Breast epithelium (tissue), 4 donors: ENCODE results near the gene RAI1. TPM values are rescaled to one million over a fixed set of nuclear protein-coding genes. Genes with fewer than 3 reads are reported as not detected.

Experiments used
- DNase-seq, 2 donors: peaks; one replicate each; pipeline ENCODE4 v3.0.0-alpha.2; 2019; ENCODE audit warnings: low spot score in 2 of 2
- H3K27ac ChIP-seq, 2 donors: fragments of 200-600 bp; sonication (generic) in 1 of 2; one replicate each; pipeline ENCODE4 v1.5.1; 2016 to 2019; ENCODE audit warnings: mild to moderate bottlenecking in 1 of 2
- H3K27me3 ChIP-seq, 2 donors: fragments of 200-600 bp; sonication (generic) in 1 of 2; one replicate each; pipeline versions ENCODE4 v1.5.1 to v1.6.0; 2017 to 2019; ENCODE audit warnings: control low read depth in 1 of 2, mild to moderate bottlenecking in 1 of 2
- H3K36me3 ChIP-seq: fragments of 200-600 bp; one replicate; pipeline ENCODE4 v1.5.1; 2019
- H3K4me1 ChIP-seq, 2 donors: fragments of 200-600 bp; sonication (generic); one replicate each; pipeline ENCODE4 v1.5.1; 2016 to 2019; ENCODE audit warnings: control low read depth in 1 of 2
- H3K4me3 ChIP-seq, 3 donors: fragments of 200-600 bp; sonication (generic); 1 replicate in 2 of 3; 2 replicates in 1 of 3; pipeline ENCODE4 v1.5.1; 2016 to 2019; ENCODE audit warnings: mild to moderate bottlenecking in 3 of 3, moderate library complexity in 2 of 3
- H3K9me3 ChIP-seq, 2 donors: fragments of 200-600 bp; sonication (generic) in 1 of 2; one replicate each; pipeline ENCODE4 v1.5.1; 2016 to 2019; ENCODE audit warnings: control low read depth in 1 of 2
- CTCF ChIP-seq, 3 donors: fragments of 450-650 bp; IDR thresholded peaks; one replicate each; pipeline ENCODE4 v1.5.1; 2016 to 2017; ENCODE audit warnings: antibody characterized with exemption in 3 of 3, mild to moderate bottlenecking in 3 of 3, moderate library complexity in 3 of 3
- POLR2A ChIP-seq: fragments of 450-650 bp; IDR thresholded peaks from one replicate; pipeline ENCODE4 v1.6.1; 2016; ENCODE audit warnings: antibody characterized with exemption, mild to moderate bottlenecking, moderate library complexity
- POLR2AphosphoS5 ChIP-seq, 3 donors: sonication (generic); formaldehyde crosslinking; IDR thresholded peaks; one replicate each; pipeline ENCODE4 v1.6.1; 2017; ENCODE audit warnings: antibody characterized with exemption in 3 of 3
- intact Hi-C: fragments of 100-400 bp; cut with DNase I; formaldehyde crosslinking; loops from one replicate; pipeline ENCODE4 v1.15.1; 2023; ENCODE audit warnings: low total_unique reads
- total RNA-seq, 3 donors: library from RNA; depleted of rRNA; stranded (reverse); fragments of >200 nt; gene quantifications; one replicate each; pipeline ENCODE4 v1.1.0, GENCODE V29; 2016

Gene RAI1
- total RNA-seq, 3 donors from 2014 or later = 5.6 to 25.6 (median 20.6) TPM

- peaks cover 0 to 16% of the 10 kb centered on the region in 2 donors for H3K4me1 ChIP-seq
- H3K4me3 ChIP-seq = no peak overlapping the region
- DNase-seq = no peak
- no peaks in the 10 kb centered on the region for H3K27me3 ChIP-seq
- no peak for TF ChIP-seq POLR2AphosphoS5 (IDR thresholded peaks at IDR 0.05)
- no peaks in the 10 kb centered on the region for H3K36me3 ChIP-seq
- peak overlapping the region; percentile 0 to 38 for H3K27ac ChIP-seq
- no peaks in the 10 kb centered on the region for H3K9me3 ChIP-seq
- intact Hi-C loops = no loop called here
These were observed 73.7 kb downstream of the RAI1 start for GRCh38 chr17:17754719-17755686.

GRCh38 chr17:17755715-17756114 is 74.5 kb downstream of the RAI1 start:
- Histone ChIP-seq H3K4me3 (no peak overlapping the region), H3K27me3 (no peaks in the 10 kb centered on the region), H3K9me3 (no peaks in the 10 kb centered on the region), H3K4me1 (peaks cover 0 to 16% of the 10 kb centered on the region in 2 donors), H3K27ac (no peak overlapping the region), H3K36me3 (no peaks in the 10 kb centered on the region)
- no peak for TF ChIP-seq POLR2AphosphoS5 (IDR thresholded peaks at IDR 0.05)
- TF ChIP-seq POLR2A = no peak
- no peak for TF ChIP-seq CTCF (IDR thresholded peaks at IDR 0.05)
- no peak for DNase-seq
- intact Hi-C loops = no loop called here

- DNase-seq = no peak
- intact Hi-C loops = no loop called here
- TF ChIP-seq POLR2A (no peak), CTCF (IDR thresholded peaks at IDR 0.05) (no peak), POLR2AphosphoS5 (IDR thresholded peaks at IDR 0.05) (no peak)
- H3K36me3 ChIP-seq = no peaks in the 10 kb centered on the region
- no peak overlapping the region for H3K27ac ChIP-seq
- H3K4me1 ChIP-seq = peaks cover 0 to 12% of the 10 kb centered on the region in 2 donors
- H3K27me3 ChIP-seq = no peaks in the 10 kb centered on the region
- no peak overlapping the region for H3K4me3 ChIP-seq
- H3K9me3 ChIP-seq = no peaks in the 10 kb centered on the region
These were observed 76.1 kb downstream of the RAI1 start for GRCh38 chr17:17757391-17757791.

GRCh38 chr17:17757956-17758845 is 76.9 kb downstream of the RAI1 start:
- no peaks in the 10 kb centered on the region for H3K9me3 ChIP-seq
- H3K36me3 ChIP-seq = no peaks in the 10 kb centered on the region
- no peaks in the 10 kb centered on the region for H3K27me3 ChIP-seq
- no peak for DNase-seq
- no peak overlapping the region for H3K4me3 ChIP-seq
- no peak for TF ChIP-seq POLR2A
- TF ChIP-seq CTCF (IDR thresholded peaks at IDR 0.05) = no peak
- TF ChIP-seq POLR2AphosphoS5 (IDR thresholded peaks at IDR 0.05) = no peak
- intact Hi-C loops = no loop called here
- H3K27ac ChIP-seq = no peak overlapping the region
- peaks cover 0 to 6% of the 10 kb centered on the region in 2 donors for H3K4me1 ChIP-seq

- no peaks in the 10 kb centered on the region for H3K9me3 ChIP-seq
- intact Hi-C loops = no loop called here
- H3K4me1 ChIP-seq = no peaks in the 10 kb centered on the region
- DNase-seq = no peak
- H3K4me3 ChIP-seq = no peak overlapping the region
- no peak for TF ChIP-seq POLR2AphosphoS5 (IDR thresholded peaks at IDR 0.05)
- no peak for TF ChIP-seq CTCF (IDR thresholded peaks at IDR 0.05)
- TF ChIP-seq POLR2A = no peak
- no peaks in the 10 kb centered on the region for H3K27me3 ChIP-seq
- no peak overlapping the region for H3K27ac ChIP-seq
- no peaks in the 10 kb centered on the region for H3K36me3 ChIP-seq
These were observed 77.8 kb downstream of the RAI1 start for GRCh38 chr17:17758941-17759563.
